ENCODE data around the gene KCNQ5. TPM values are rescaled to one million over a fixed set of nuclear protein-coding genes. Genes with fewer than 3 reads are reported as not detected.
A peak's percentile ranks its signal among the peaks of the same experiment; 100 is the strongest.

KCNQ5 gene
- total and polyA plus RNA-seq, 2 donors: 1.0 to 1.7 TPM

- WGBS: 64% methylated on average over 3 of the region's 3 CpGs
Observed at GRCh38 chr6:73109659-73110058, 487.8 kb downstream of the KCNQ5 start.

GRCh38 chr6:73116330-73116729 lies 494.5 kb downstream of the KCNQ5 start:
- H3K27ac ChIP-seq (ENCODE audit: low read depth in 1 of 2, low read length in 1 of 2): no peak overlapping the region
- no peak overlapping the region for H3K4me3 ChIP-seq (ENCODE audit: low read length in 2 of 2)
- no peaks in the 10 kb centered on the region for H3K36me3 ChIP-seq (ENCODE audit: control insufficient read depth in 2 of 2, insufficient read depth in 2 of 2, low read length in 1 of 2)
- 99% methylated on average over 3 of the region's 3 CpGs for WGBS
- H3K9me3 ChIP-seq (ENCODE audit: control insufficient read depth in 2 of 2, insufficient read depth in 1 of 2, low read length in 1 of 2): no peaks in the 10 kb centered on the region
- no peak for DNase-seq (ENCODE audit: low read depth in 6 of 9, low spot score in 9 of 9)
- H3K4me1 ChIP-seq (ENCODE audit: control insufficient read depth in 2 of 2, insufficient read depth in 2 of 2, low read length in 2 of 2): peaks cover 0 to 2% of the 10 kb centered on the region in 2 donors
- no peaks in the 10 kb centered on the region for H3K27me3 ChIP-seq (ENCODE audit: control insufficient read depth in 2 of 2, insufficient read depth in 1 of 2, low read length in 1 of 2)

More at GRCh38 chr6:73109659-73110058, 487.8 kb downstream of the KCNQ5 start:
- Histone ChIP-seq H3K27ac (ENCODE audit: low read depth in 1 of 2, low read length in 1 of 2) (no peak overlapping the region), H3K27me3 (ENCODE audit: control insufficient read depth in 2 of 2, insufficient read depth in 1 of 2, low read length in 1 of 2) (no peaks in the 10 kb centered on the region), H3K36me3 (ENCODE audit: control insufficient read depth in 2 of 2, insufficient read depth in 2 of 2, low read length in 1 of 2) (no peaks in the 10 kb centered on the region), H3K4me1 (ENCODE audit: control insufficient read depth in 2 of 2, insufficient read depth in 2 of 2, low read length in 2 of 2) (no peaks in the 10 kb centered on the region), H3K9me3 (ENCODE audit: control insufficient read depth in 2 of 2, insufficient read depth in 1 of 2, low read length in 1 of 2) (no peaks in the 10 kb centered on the region), H3K4me3 (ENCODE audit: low read length in 2 of 2) (no peak overlapping the region)
- no peak for DNase-seq (ENCODE audit: low read depth in 6 of 9, low spot score in 9 of 9)

- H3K27me3 ChIP-seq (ENCODE audit: control insufficient read depth in 2 of 2, insufficient read depth in 1 of 2, low read length in 1 of 2): no peaks in the 10 kb centered on the region
- H3K4me3 ChIP-seq (ENCODE audit: low read length in 2 of 2): no peak overlapping the region
- H3K36me3 ChIP-seq (ENCODE audit: control insufficient read depth in 2 of 2, insufficient read depth in 2 of 2, low read length in 1 of 2): no peaks in the 10 kb centered on the region
- no peaks in the 10 kb centered on the region for H3K9me3 ChIP-seq (ENCODE audit: control insufficient read depth in 2 of 2, insufficient read depth in 1 of 2, low read length in 1 of 2)
- H3K27ac ChIP-seq (ENCODE audit: low read depth in 1 of 2, low read length in 1 of 2): no peak overlapping the region
- 98% methylated on average over 4 of the region's 4 CpGs for WGBS
- H3K4me1 ChIP-seq (ENCODE audit: control insufficient read depth in 2 of 2, insufficient read depth in 2 of 2, low read length in 2 of 2): peaks cover 0 to 2% of the 10 kb centered on the region in 2 donors
- DNase-seq (ENCODE audit: low read depth in 6 of 9, low spot score in 9 of 9): no peak
Observed at GRCh38 chr6:73121421-73121993, 499.6 kb downstream of the KCNQ5 start.

DNA sequence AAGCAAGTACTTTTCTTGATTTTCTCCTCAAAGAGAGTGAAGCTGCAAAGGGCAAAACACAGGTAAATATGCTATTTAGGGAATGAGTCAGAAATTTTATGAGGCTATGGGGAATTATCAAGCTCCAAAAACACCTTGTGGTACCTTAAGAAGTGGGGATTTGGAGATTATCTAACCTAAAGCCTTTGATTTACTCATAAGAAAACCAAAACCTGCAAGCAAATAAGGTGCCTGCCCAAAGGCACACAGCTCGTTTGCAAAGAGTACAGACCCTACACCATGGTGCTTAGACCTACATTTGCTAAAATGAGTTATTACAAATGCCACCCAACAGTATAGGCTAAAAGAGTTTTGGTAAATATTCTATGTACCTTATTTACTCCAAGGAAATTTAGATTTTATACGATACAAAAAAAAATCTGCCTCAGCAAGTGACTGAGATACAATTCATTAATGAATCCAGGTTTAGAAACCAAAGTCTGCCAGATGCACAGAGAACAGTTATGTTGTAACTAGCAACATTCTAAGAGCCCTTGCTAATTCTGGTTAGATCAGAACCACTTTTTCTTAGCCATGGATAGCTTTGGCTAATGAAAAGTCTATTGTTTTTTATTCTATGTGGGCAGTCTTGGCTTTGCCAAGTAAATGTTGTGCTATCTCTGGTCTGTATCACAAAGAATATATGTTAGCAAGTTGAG lies 501.9 kb downstream of the KCNQ5 start:
- WGBS: 97% methylated on average over 2 of the region's 2 CpGs

GRCh38 chr6:73129653-73130443 lies 508.0 kb downstream of the KCNQ5 start:
- DNase-seq (ENCODE audit: low read depth in 6 of 9, low spot score in 9 of 9): peak; percentile 39 to 86 (median 69)
- Histone ChIP-seq H3K4me1 (ENCODE audit: control insufficient read depth in 2 of 2, insufficient read depth in 2 of 2, low read length in 2 of 2) (no peaks in the 10 kb centered on the region), H3K27me3 (ENCODE audit: control insufficient read depth in 2 of 2, insufficient read depth in 1 of 2, low read length in 1 of 2) (no peaks in the 10 kb centered on the region)

More for the DNA sequence above, 501.9 kb downstream of the KCNQ5 start:
- no peak overlapping the region for H3K27ac ChIP-seq (ENCODE audit: low read depth in 1 of 2, low read length in 1 of 2)
- no peaks in the 10 kb centered on the region for H3K9me3 ChIP-seq (ENCODE audit: control insufficient read depth in 2 of 2, insufficient read depth in 1 of 2, low read length in 1 of 2)
- no peaks in the 10 kb centered on the region for H3K27me3 ChIP-seq (ENCODE audit: control insufficient read depth in 2 of 2, insufficient read depth in 1 of 2, low read length in 1 of 2)
- DNase-seq (ENCODE audit: low read depth in 6 of 9, low spot score in 9 of 9): no peak
- H3K36me3 ChIP-seq (ENCODE audit: control insufficient read depth in 2 of 2, insufficient read depth in 2 of 2, low read length in 1 of 2): no peaks in the 10 kb centered on the region
- peaks cover 0 to 2% of the 10 kb centered on the region in 2 donors for H3K4me1 ChIP-seq (ENCODE audit: control insufficient read depth in 2 of 2, insufficient read depth in 2 of 2, low read length in 2 of 2)
- no peak overlapping the region for H3K4me3 ChIP-seq (ENCODE audit: low read length in 2 of 2)

DNA sequence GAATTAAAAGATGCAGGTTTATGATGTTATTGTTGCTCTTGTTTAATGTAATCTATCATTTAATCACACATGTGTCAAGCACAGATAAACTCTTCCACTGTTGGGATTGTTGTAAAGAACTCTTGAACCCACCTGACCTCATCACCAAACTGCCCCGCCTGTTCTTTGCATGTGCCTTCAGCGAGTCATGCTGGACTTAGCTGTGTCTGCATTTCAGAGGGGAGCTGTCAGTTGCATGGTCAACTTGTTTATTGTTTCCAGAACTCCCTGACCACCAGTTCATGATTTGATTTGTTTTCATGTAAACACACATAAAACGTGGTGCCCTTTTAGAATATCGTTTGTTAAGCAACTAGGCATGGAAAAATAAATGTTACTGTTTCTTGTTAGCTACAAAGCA lies 509.8 kb downstream of the KCNQ5 start:
- no peaks in the 10 kb centered on the region for H3K9me3 ChIP-seq (ENCODE audit: control insufficient read depth in 2 of 2, insufficient read depth in 1 of 2, low read length in 1 of 2)
- no peak for DNase-seq (ENCODE audit: low read depth in 6 of 9, low spot score in 9 of 9)
- H3K4me3 ChIP-seq (ENCODE audit: low read length in 2 of 2): no peak overlapping the region
- 96% methylated on average over 4 of the region's 4 CpGs for WGBS
- no peaks in the 10 kb centered on the region for H3K4me1 ChIP-seq (ENCODE audit: control insufficient read depth in 2 of 2, insufficient read depth in 2 of 2, low read length in 2 of 2)
- no peaks in the 10 kb centered on the region for H3K27me3 ChIP-seq (ENCODE audit: control insufficient read depth in 2 of 2, insufficient read depth in 1 of 2, low read length in 1 of 2)
- no peak overlapping the region for H3K27ac ChIP-seq (ENCODE audit: low read depth in 1 of 2, low read length in 1 of 2)
- no peaks in the 10 kb centered on the region for H3K36me3 ChIP-seq (ENCODE audit: control insufficient read depth in 2 of 2, insufficient read depth in 2 of 2, low read length in 1 of 2)

More at GRCh38 chr6:73129653-73130443, 508.0 kb downstream of the KCNQ5 start:
- H3K36me3 ChIP-seq (ENCODE audit: control insufficient read depth in 2 of 2, insufficient read depth in 2 of 2, low read length in 1 of 2): no peaks in the 10 kb centered on the region
- WGBS: 30% methylated on average over 14 of the region's 14 CpGs
- no peak overlapping the region for H3K27ac ChIP-seq (ENCODE audit: low read depth in 1 of 2, low read length in 1 of 2)
- no peak overlapping the region for H3K4me3 ChIP-seq (ENCODE audit: low read length in 2 of 2)
- no peaks in the 10 kb centered on the region for H3K9me3 ChIP-seq (ENCODE audit: control insufficient read depth in 2 of 2, insufficient read depth in 1 of 2, low read length in 1 of 2)

DNA sequence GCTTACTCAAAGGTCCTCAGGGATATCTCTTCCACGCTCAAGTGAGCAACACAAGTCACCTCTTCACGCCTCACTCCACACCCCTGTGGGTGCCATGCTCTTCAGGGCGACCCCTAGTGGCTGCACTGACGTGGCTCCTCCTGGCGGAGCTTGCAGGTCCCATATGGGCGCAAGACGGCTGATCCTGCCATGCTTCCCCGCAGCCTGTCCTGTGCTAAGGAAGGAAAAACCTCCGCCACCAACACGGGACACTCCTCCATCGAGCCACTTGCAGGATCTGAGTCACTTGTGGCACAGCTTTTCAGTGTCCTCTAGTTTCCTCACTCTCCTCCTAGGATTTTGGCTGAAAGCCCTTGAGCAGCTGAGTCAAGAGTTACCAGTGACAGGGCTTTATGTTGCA lies 512.7 kb downstream of the KCNQ5 start:
- Histone ChIP-seq H3K36me3 (ENCODE audit: control insufficient read depth in 2 of 2, insufficient read depth in 2 of 2, low read length in 1 of 2) (no peaks in the 10 kb centered on the region), H3K27ac (ENCODE audit: low read depth in 1 of 2, low read length in 1 of 2) (no peak overlapping the region), H3K4me3 (ENCODE audit: low read length in 2 of 2) (no peak overlapping the region), H3K9me3 (ENCODE audit: control insufficient read depth in 2 of 2, insufficient read depth in 1 of 2, low read length in 1 of 2) (no peaks in the 10 kb centered on the region), H3K4me1 (ENCODE audit: control insufficient read depth in 2 of 2, insufficient read depth in 2 of 2, low read length in 2 of 2) (no peaks in the 10 kb centered on the region), H3K27me3 (ENCODE audit: control insufficient read depth in 2 of 2, insufficient read depth in 1 of 2, low read length in 1 of 2) (no peaks in the 10 kb centered on the region)
- DNase-seq (ENCODE audit: low read depth in 6 of 9, low spot score in 9 of 9): peak in 1 of 9 donors; percentile 3
- 96% methylated on average over 11 of the region's 11 CpGs for WGBS

DNA sequence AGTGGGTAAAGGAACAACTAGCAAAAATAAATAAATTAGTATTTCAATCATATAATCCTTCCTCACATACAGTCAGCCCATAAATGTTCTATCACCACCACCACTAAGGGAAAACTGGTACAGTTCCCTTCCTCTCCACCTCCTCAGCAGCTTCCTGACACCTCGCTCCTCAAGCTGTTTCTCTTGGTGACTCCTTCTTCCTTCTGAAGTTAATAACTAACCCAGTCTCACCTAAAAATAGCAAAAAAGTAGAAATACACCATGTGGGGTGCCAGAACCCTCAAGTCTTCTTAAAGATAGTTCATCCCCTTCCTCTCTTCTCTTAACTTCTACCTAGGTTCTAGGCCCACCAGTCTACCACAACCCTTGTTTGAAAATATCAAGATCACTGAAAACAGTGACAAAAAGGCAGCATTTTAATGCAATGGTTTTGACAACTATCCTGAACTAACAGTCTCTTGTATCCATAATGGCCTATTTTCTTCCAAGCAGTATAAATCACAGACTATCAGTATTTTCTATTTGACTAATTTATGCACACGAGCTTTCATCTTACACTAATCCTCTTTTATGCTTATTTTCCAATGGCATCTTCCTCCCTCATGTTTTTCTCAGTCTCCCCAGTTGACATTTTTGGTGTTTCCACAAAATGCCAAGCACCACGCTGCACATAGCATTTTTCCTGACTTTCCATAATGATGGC lies 518.0 kb downstream of the KCNQ5 start:
- Histone ChIP-seq H3K27me3 (ENCODE audit: control insufficient read depth in 2 of 2, insufficient read depth in 1 of 2, low read length in 1 of 2) (no peaks in the 10 kb centered on the region), H3K4me1 (ENCODE audit: control insufficient read depth in 2 of 2, insufficient read depth in 2 of 2, low read length in 2 of 2) (no peaks in the 10 kb centered on the region), H3K9me3 (ENCODE audit: control insufficient read depth in 2 of 2, insufficient read depth in 1 of 2, low read length in 1 of 2) (no peaks in the 10 kb centered on the region), H3K27ac (ENCODE audit: low read depth in 1 of 2, low read length in 1 of 2) (no peak overlapping the region), H3K36me3 (ENCODE audit: control insufficient read depth in 2 of 2, insufficient read depth in 2 of 2, low read length in 1 of 2) (no peaks in the 10 kb centered on the region), H3K4me3 (ENCODE audit: low read length in 2 of 2) (no peak overlapping the region)
- WGBS: 97% methylated on average over 3 of the region's 3 CpGs
- DNase-seq (ENCODE audit: low read depth in 6 of 9, low spot score in 9 of 9): no peak

Measured in thymus (tissue), 11 donors.